Thyroid gland (tissue), 4 donors: ENCODE data around the gene WRAP73. TPM values are rescaled to one million over a fixed set of nuclear protein-coding genes. Genes with fewer than 3 reads are reported as not detected.

Experiments used
- DNase-seq, 2 donors: peaks; one replicate each; pipeline ENCODE4 v3.0.0-alpha.2; 2019
- H3K27ac ChIP-seq, 3 donors: fragments of 200-600 bp; sonication (generic); 1 replicate in 2 of 3; 2 replicates in 1 of 3; pipeline ENCODE4 v1.5.1; 2016 to 2019; ENCODE audit warnings: mild to moderate bottlenecking in 1 of 3, moderate library complexity in 1 of 3
- H3K27me3 ChIP-seq: fragments of 200-600 bp; sonication (generic); one replicate; pipeline ENCODE4 v1.5.1; 2019
- H3K36me3 ChIP-seq, 2 donors: fragments of 200-600 bp; sonication (generic); one replicate each; pipeline ENCODE4 v1.5.1; 2016 to 2019
- H3K4me1 ChIP-seq, 2 donors: fragments of 200-600 bp; sonication (generic); one replicate each; pipeline ENCODE4 v1.5.1; 2017 to 2019
- H3K4me3 ChIP-seq, 3 donors: fragments of 200-600 bp; sonication (generic); replicated peaks in 1 of 3; 1 replicate in 2 of 3; 2 replicates in 1 of 3; pipeline ENCODE4 v1.5.1; 2016; ENCODE audit warnings: mild to moderate bottlenecking in 1 of 3
- H3K9me3 ChIP-seq: fragments of 200-600 bp; sonication (generic); one replicate; pipeline ENCODE4 v1.5.1; 2017
- CTCF ChIP-seq, 6 experiments: fragments of 200-600 bp in 3 of 6; fragments of 450-650 bp in 3 of 6; sonication (generic) in 3 of 6; IDR thresholded peaks; one replicate each; pipeline ENCODE4 v1.5.1; 2016 to 2019; ENCODE audit warnings: antibody characterized with exemption in 6 of 6, mild to moderate bottlenecking in 2 of 6, inconsistent platforms in 1 of 6, moderate library complexity in 1 of 6
- POLR2A ChIP-seq, 2 donors: fragments of 450-650 bp; IDR thresholded peaks; one replicate each; pipeline ENCODE4 v1.6.1; 2017; ENCODE audit warnings: antibody characterized with exemption in 2 of 2, mild to moderate bottlenecking in 2 of 2, moderate library complexity in 1 of 2
- WGBS, 2 donors: methylation state at CpG; one replicate each; pipeline ENCODE4 v1.1.5; 2017; 5-methylcytosine and 5-hydroxymethylcytosine counted together
- intact Hi-C: fragments of 100-400 bp; cut with DNase I; formaldehyde crosslinking; loops from one replicate; pipeline ENCODE4 v1.15.1; 2023
- total RNA-seq, 4 donors: library from RNA; depleted of rRNA; stranded (reverse); fragments of >200 nt; gene quantifications; one replicate each; pipeline ENCODE4 v1.2.3, GENCODE V29; 2016

WRAP73 gene
- total RNA-seq, 4 donors from 2014 or later, result 18.5 to 44.0 (median 21.0) TPM

GRCh38 chr1:3618881-3619671, 30.8 kb downstream of the WRAP73 start:
- no peak overlapping the region for H3K27ac ChIP-seq
- no peak for TF ChIP-seq POLR2A (IDR thresholded peaks at IDR 0.05)
- TF ChIP-seq CTCF (IDR thresholded peaks at IDR 0.05), result peak; percentile 50 to 84 (median 78)
- peaks cover 12 to 29% of the 10 kb centered on the region in 2 donors for H3K4me1 ChIP-seq
- DNase-seq, result peak; percentile 74 to 75
- intact Hi-C loops, result loop anchor here (5.0 kb wide), 1 partner anchor 52 kb away; no protein-coding TSS in a partner anchor
- no peaks in the 10 kb centered on the region for H3K27me3 ChIP-seq
- H3K36me3 ChIP-seq, result no peaks in the 10 kb centered on the region
- 24 to 25% methylated on average over 20 to 21 of the region's 21 CpGs for whole genome bisulfite sequencing, 2 donors
- no peak overlapping the region for H3K4me3 ChIP-seq
- no peaks in the 10 kb centered on the region for H3K9me3 ChIP-seq

DNA sequence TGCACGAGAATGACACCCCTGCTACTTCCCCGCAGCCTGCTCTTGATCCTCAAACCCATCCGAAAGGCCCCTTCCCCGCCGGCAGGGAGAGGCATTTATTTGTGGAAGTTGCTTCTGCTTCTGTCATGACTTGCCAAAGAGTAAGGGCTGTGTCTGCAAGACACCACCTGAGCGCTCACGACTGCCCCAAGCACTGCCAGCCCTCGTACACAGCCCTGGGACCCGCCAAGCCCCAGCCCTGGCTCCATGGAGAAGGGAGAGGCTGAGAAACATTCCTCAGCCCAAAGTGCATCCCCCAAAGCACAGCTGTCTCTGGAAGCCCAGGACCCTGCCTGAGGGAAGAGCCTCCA, 31.4 kb downstream of the WRAP73 start:
- 80 to 88% methylated on average over 5 to 8 of the region's 9 CpGs for WGBS, 2 donors
- H3K4me1 ChIP-seq, result peaks cover 6 to 25% of the 10 kb centered on the region in 2 donors
- no peak overlapping the region for H3K4me3 ChIP-seq
- intact Hi-C loops, result loop anchor here (5.0 kb wide), 1 partner anchor 51 kb away; no protein-coding TSS in a partner anchor
- TF ChIP-seq CTCF (IDR thresholded peaks at IDR 0.05) (no peak), POLR2A (IDR thresholded peaks at IDR 0.05) (no peak)
- no peaks in the 10 kb centered on the region for H3K36me3 ChIP-seq
- no peak for DNase-seq
- no peaks in the 10 kb centered on the region for H3K9me3 ChIP-seq
- H3K27ac ChIP-seq, result no peak overlapping the region
- H3K27me3 ChIP-seq, result no peaks in the 10 kb centered on the region

GRCh38 chr1:3617806-3618345, 32.0 kb downstream of the WRAP73 start:
- WGBS, 2 donors, result 91 to 94% methylated on average over 12 to 14 of the region's 18 CpGs

DNA sequence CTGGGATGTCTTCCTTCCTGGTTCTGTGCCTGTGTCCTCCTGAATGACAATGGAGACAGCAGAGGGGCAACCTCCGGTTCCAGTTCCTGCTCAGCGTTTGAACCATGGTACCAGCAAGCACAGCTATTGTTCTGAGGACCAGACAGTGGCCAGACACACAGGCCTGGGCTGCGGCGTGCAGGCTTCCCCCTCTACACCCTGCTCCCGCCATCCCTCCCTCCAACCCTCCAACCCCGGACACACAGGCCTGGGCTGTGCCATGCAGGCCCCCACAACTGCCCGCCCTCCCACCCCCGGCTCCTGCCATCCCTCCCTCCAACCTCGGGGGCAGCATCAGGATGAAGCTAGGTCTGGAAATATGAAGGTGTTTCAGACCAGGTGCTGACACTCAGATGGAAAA, 33.0 kb downstream of the WRAP73 start:
- WGBS, 2 donors, result 80 to 94% methylated on average over 6 to 9 of the region's 9 CpGs
- DNase-seq, result no peak
- TF ChIP-seq POLR2A (IDR thresholded peaks at IDR 0.05) (no peak), CTCF (IDR thresholded peaks at IDR 0.05) (no peak)
- H3K9me3 ChIP-seq, result no peaks in the 10 kb centered on the region
- H3K4me3 ChIP-seq, result no peak overlapping the region
- H3K36me3 ChIP-seq, result no peaks in the 10 kb centered on the region
- H3K27ac ChIP-seq, result no peak overlapping the region
- no peaks in the 10 kb centered on the region for H3K27me3 ChIP-seq
- intact Hi-C loops, result loop anchor here (2.0 to 5.0 kb wide), 2 partner anchors 50 to 124 kb away; no protein-coding TSS in a partner anchor
- peaks cover 0 to 17% of the 10 kb centered on the region in 2 donors for H3K4me1 ChIP-seq

More at GRCh38 chr1:3617806-3618345, 32.0 kb downstream of the WRAP73 start:
- Histone ChIP-seq H3K4me3 (no peak overlapping the region), H3K36me3 (no peaks in the 10 kb centered on the region), H3K9me3 (no peaks in the 10 kb centered on the region), H3K27me3 (no peaks in the 10 kb centered on the region), H3K27ac (no peak overlapping the region), H3K4me1 (peaks cover 0 to 19% of the 10 kb centered on the region in 2 donors)
- intact Hi-C loops, result loop anchor here (2.0 to 5.0 kb wide), 2 partner anchors 51 to 125 kb away; no protein-coding TSS in a partner anchor
- DNase-seq, result no peak
- TF ChIP-seq CTCF (IDR thresholded peaks at IDR 0.05), result no peak
- no peak for TF ChIP-seq POLR2A (IDR thresholded peaks at IDR 0.05)
